Measurements from ENCODE around the gene AHCYL2.

DNA sequence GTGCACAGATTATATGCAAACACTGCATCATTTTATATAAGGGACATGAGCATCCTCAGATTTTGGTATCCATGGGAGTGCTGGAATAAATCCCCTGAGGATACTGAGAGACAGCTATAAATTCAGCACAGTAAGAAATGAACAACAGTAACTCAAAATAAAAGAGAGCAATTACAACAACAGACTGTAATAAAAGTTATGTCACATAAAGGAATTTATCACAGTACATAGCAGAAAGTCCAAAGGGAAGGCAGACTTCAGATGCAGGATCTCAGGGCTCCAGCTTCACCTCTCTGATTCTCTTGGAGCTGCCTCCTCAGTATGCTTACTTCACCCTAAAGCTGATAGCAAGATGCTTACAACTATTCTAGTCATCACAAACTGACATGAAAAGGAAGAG lies 165.5 kb downstream of the AHCYL2 start:
- TF ChIP-seq POLR2A (IDR thresholded peaks at IDR 0.05) (no peak), CTCF (IDR thresholded peaks at IDR 0.05) (no peak)

Measured in adrenal gland (tissue), 5 donors.